GM12864 (cell line): ENCODE measurements around the gene ISOC2.
A peak's percentile ranks its signal among the peaks of the same experiment; 100 is the strongest.
"Not testable (repeated sequence)": the region's sequence is repeated elsewhere in the genome, so short reads cannot be mapped to it uniquely, and the experiment has no call there.

Experiments used
- DNase-seq: peaks from one replicate; pipeline ENCODE4 v3.0.0-alpha.2; 2011; ENCODE audit warnings: low read depth
- H3K4me3 ChIP-seq: 2 replicates; pipeline ENCODE4 v1.5.1; 2011; ENCODE audit warnings: mild to moderate bottlenecking, low read depth, low read length, control low read depth
- CTCF ChIP-seq: IDR thresholded peaks from 2 replicates; pipeline ENCODE4 v1.5.1; 2011; ENCODE audit warnings: low read depth, mild to moderate bottlenecking, moderate library complexity, low read length, control low read depth, inconsistent platforms; ENCODE audit errors: missing control alignments

Gene ISOC2

GRCh38 chr19:55426042-55426441, 35.4 kb downstream of the ISOC2 start:
- TF ChIP-seq CTCF: no peak
- DNase-seq: no peak
- H3K4me3 ChIP-seq: no peak overlapping the region

GRCh38 chr19:55424518-55424917, 36.9 kb downstream of the ISOC2 start:
- H3K4me3 ChIP-seq: no peak overlapping the region
- DNase-seq: no peak
- TF ChIP-seq CTCF: no peak

- no peak overlapping the region for H3K4me3 ChIP-seq
- DNase-seq: no peak
- TF ChIP-seq CTCF: no peak
Measured at GRCh38 chr19:55423225-55424005, 38.0 kb downstream of the ISOC2 start.

- H3K4me3 ChIP-seq, DNase-seq: not testable (repeated sequence)
Measured at GRCh38 chr19:55421281-55421680, 40.2 kb downstream of the ISOC2 start.

GRCh38 chr19:55419624-55420236, 41.7 kb downstream of the ISOC2 start:
- no peak overlapping the region for H3K4me3 ChIP-seq
- DNase-seq: no peak
- TF ChIP-seq CTCF: no peak

GRCh38 chr19:55419103-55419502, 42.3 kb downstream of the ISOC2 start:
- no peak for TF ChIP-seq CTCF

GRCh38 chr19:55418185-55418584, 43.3 kb downstream of the ISOC2 start:
- peak; percentile 40 for DNase-seq
- no peak overlapping the region for H3K4me3 ChIP-seq
- TF ChIP-seq CTCF: peak; percentile 73

More at GRCh38 chr19:55419103-55419502, 42.3 kb downstream of the ISOC2 start:
- DNase-seq: no peak
- H3K4me3 ChIP-seq: no peak overlapping the region
